Keratinocyte (primary cell): ENCODE results near the gene GNPTAB. TPM values are rescaled to one million over a fixed set of nuclear protein-coding genes. Genes with fewer than 3 reads are reported as not detected.

Source experiments
- DNase-seq: peaks from one replicate; pipeline ENCODE4 v3.0.0-alpha.2; 2011; ENCODE audit warnings: low read depth, missing footprints, low spot score
- FAIRE-seq: peaks from 2 replicates; lab custom pipeline; 2011; peaks lifted over from hg19 to GRCh38; lab: Jason Lieb, UNC
- H2AFZ ChIP-seq: 2 replicates; pipeline ENCODE4 v1.6.0; 2012; ENCODE audit warnings: low read length, control low read depth, inconsistent platforms; ENCODE audit not compliant: control insufficient read depth
- H3K27ac ChIP-seq: 2 replicates; pipeline ENCODE4 v1.5.1; 2011; ENCODE audit warnings: low read length; ENCODE audit not compliant: control insufficient read depth, insufficient read depth
- H3K27me3 ChIP-seq: 3 replicates; pipeline ENCODE4 v1.6.0; 2011; ENCODE audit warnings: low read length; ENCODE audit not compliant: control insufficient read depth, insufficient read depth; ENCODE audit errors: extremely low read depth
- H3K36me3 ChIP-seq, 2 experiments: 2 replicates in 1 of 2; 3 replicates in 1 of 2; pipeline ENCODE4 v1.5.1; 2011; ENCODE audit warnings: low read length in 2 of 2, mild to moderate bottlenecking in 1 of 2; ENCODE audit not compliant: control insufficient read depth in 2 of 2, insufficient read depth in 2 of 2; ENCODE audit errors: extremely low read depth in 1 of 2
- H3K4me1 ChIP-seq: 3 replicates; pipeline ENCODE4 v1.5.1; 2011; ENCODE audit warnings: low read length; ENCODE audit not compliant: control insufficient read depth, insufficient read depth; ENCODE audit errors: extremely low read depth
- H3K4me2 ChIP-seq: 3 replicates; pipeline ENCODE4 v1.6.0; 2011; ENCODE audit warnings: low read depth, low read length; ENCODE audit not compliant: control insufficient read depth, insufficient read depth; ENCODE audit errors: extremely low read depth
- H3K4me3 ChIP-seq, 3 experiments: fragments of 200-600 bp in 1 of 3; sonication (generic) in 1 of 3; 2 replicates in 2 of 3; 3 replicates in 1 of 3; pipeline ENCODE4 v1.5.1; 2011 to 2016; ENCODE audit warnings: low read length in 3 of 3, mild to moderate bottlenecking in 3 of 3, control low read depth in 2 of 3, inconsistent platforms in 1 of 3, low read depth in 1 of 3, mixed read lengths in 1 of 3, mixed run types in 1 of 3, moderate library complexity in 1 of 3; ENCODE audit not compliant: control insufficient read depth in 2 of 3, insufficient read depth in 2 of 3; ENCODE audit errors: extremely low read depth in 1 of 3
- H3K79me2 ChIP-seq: 2 replicates; pipeline ENCODE4 v1.6.0; 2012; ENCODE audit warnings: low read length; ENCODE audit not compliant: control insufficient read depth, insufficient read depth
- H3K9ac ChIP-seq: 3 replicates; pipeline ENCODE4 v1.6.0; 2011; ENCODE audit warnings: low read length; ENCODE audit not compliant: control insufficient read depth, insufficient read depth; ENCODE audit errors: extremely low read depth
- H3K9me1 ChIP-seq: 3 replicates; pipeline ENCODE4 v1.6.0; 2011; ENCODE audit warnings: low read length; ENCODE audit not compliant: control insufficient read depth, insufficient read depth; ENCODE audit errors: extremely low read depth
- H3K9me3 ChIP-seq: 2 replicates; pipeline ENCODE4 v1.5.1; 2012; ENCODE audit warnings: low read depth, low read length; ENCODE audit not compliant: control insufficient read depth
- H4K20me1 ChIP-seq: 3 replicates; pipeline ENCODE4 v1.6.0; 2011; ENCODE audit warnings: low read length; ENCODE audit not compliant: control insufficient read depth, insufficient read depth; ENCODE audit errors: extremely low read depth
- EZH2 ChIP-seq: IDR thresholded peaks from one replicate; pipeline ENCODE4 v1.6.1; 2012; ENCODE audit warnings: inconsistent platforms, mild to moderate bottlenecking, low read length, moderate library complexity
- dilution Hi-C: fragments of 300-500 bp; cut with MboI; formaldehyde crosslinking; loops from one replicate; pipeline ENCODE4 v1.7.0; 2020; ENCODE audit warnings: low sequenced_read_pairs; ENCODE audit not compliant: extremely low pct_ligation_motif_present
- polyA plus RNA-seq, 5 experiments: library from polyadenylated mRNA; depleted of rRNA in 3 of 5; stranded (reverse) in 3 of 5; stranded (forward) in 1 of 5; unstranded in 1 of 5; fragments of >200 nt; gene quantifications; 1 replicate in 1 of 5; 2 replicates in 3 of 5; 3 replicates in 1 of 5; pipeline versions ENCODE4 v1.2.1 to v1.2.3, GENCODE V29; 2011 to 2012; ENCODE audit warnings: missing spikeins in 2 of 5, low read depth in 1 of 5, low replicate concordance in 1 of 5
- small RNA-seq, 3 experiments: library from RNA; depleted of rRNA; stranded (forward); fragments of <200 nt; gene quantifications; one replicate each; pipeline ENCODE3, GENCODE V24; 2012; ENCODE audit warnings: low read depth in 3 of 3, low replicate concordance in 1 of 3; ENCODE audit not compliant: insufficient read length in 3 of 3
- TF ChIP-seq, protein P1 (sequence below), 3 experiments: IDR thresholded peaks in 1 of 3; conservative IDR thresholded peaks in 1 of 3; optimal IDR thresholded peaks in 1 of 3; 2 replicates in 2 of 3; 3 replicates in 1 of 3; pipeline versions ENCODE3 to v1.5.1; 2011; ENCODE audit warnings: low read length in 3 of 3, mild to moderate bottlenecking in 3 of 3, moderate library complexity in 2 of 3, control low read depth in 1 of 3, inconsistent platforms in 1 of 3; ENCODE audit not compliant: insufficient read depth in 2 of 3; ENCODE audit errors: extremely low read depth in 1 of 3

The GNPTAB gene
- polyA plus RNA-seq, 1 donor (not counting 4 experiments of a cell fraction or from before 2014, with no cell fraction given), result 35.7 TPM

GRCh38 chr12:101695706-101696105 is 135.1 kb downstream of the GNPTAB start:
- Histone ChIP-seq H3K4me2 (no peak overlapping the region), H3K4me1 (peaks cover 10% of the 10 kb centered on the region), H3K9me3 (no peaks in the 10 kb centered on the region), H2AFZ (no peak overlapping the region), H3K36me3 (no peaks in the 10 kb centered on the region), H3K9ac (no peak overlapping the region), H3K9me1 (no peaks in the 10 kb centered on the region), H3K79me2 (peaks cover 5% of the 10 kb centered on the region), H3K27ac (no peak overlapping the region), H3K4me3 (no peak overlapping the region), H3K27me3 (no peaks in the 10 kb centered on the region), H4K20me1 (no peaks in the 10 kb centered on the region)
- FAIRE-seq (no peak), DNase-seq (no peak)
- dilution Hi-C loops, result no loop called here
- TF ChIP-seq EZH2, result no peak
- TF ChIP-seq, protein P1, sequence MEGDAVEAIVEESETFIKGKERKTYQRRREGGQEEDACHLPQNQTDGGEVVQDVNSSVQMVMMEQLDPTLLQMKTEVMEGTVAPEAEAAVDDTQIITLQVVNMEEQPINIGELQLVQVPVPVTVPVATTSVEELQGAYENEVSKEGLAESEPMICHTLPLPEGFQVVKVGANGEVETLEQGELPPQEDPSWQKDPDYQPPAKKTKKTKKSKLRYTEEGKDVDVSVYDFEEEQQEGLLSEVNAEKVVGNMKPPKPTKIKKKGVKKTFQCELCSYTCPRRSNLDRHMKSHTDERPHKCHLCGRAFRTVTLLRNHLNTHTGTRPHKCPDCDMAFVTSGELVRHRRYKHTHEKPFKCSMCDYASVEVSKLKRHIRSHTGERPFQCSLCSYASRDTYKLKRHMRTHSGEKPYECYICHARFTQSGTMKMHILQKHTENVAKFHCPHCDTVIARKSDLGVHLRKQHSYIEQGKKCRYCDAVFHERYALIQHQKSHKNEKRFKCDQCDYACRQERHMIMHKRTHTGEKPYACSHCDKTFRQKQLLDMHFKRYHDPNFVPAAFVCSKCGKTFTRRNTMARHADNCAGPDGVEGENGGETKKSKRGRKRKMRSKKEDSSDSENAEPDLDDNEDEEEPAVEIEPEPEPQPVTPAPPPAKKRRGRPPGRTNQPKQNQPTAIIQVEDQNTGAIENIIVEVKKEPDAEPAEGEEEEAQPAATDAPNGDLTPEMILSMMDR (optimal IDR thresholded peaks at IDR 0.05 in 1 of 3, IDR thresholded peaks at IDR 0.05 in 1 of 3, conservative IDR thresholded peaks at IDR 0.05 in 1 of 3; ENCODE audit: extremely low read depth in 1 of 3, insufficient read depth in 2 of 3, low read length in 3 of 3), result no peak

Small RNAs within 50 kb of the gene (small RNA-seq; reads per million reads assigned to genes)
- gene RNA5SP368 (0 reads per million in 3 experiments), gene RNA5SP369 (0 reads per million in 3 experiments), gene RNU6-101P (0 reads per million in 3 experiments), gene RNU6-1183P (0 to 0.07 (median 0) reads per million in 3 experiments), gene RNU6-172P (0 to 0.25 (median 0) reads per million in 3 experiments), gene RNY1P16 (0 reads per million in 3 experiments)

Other genes starting within 250 kb of the GNPTAB start
- not detected in 3 replicates for gene MYBPC1, start 236.0 kb downstream of the GNPTAB start, polyA plus RNA-seq
- 4.7 to 12.7 TPM (median 7.8 TPM) in 3 replicates for gene CHPT1, start 133.3 kb downstream of the GNPTAB start, polyA plus RNA-seq
- gene SYCP3, start 91.5 kb downstream of the GNPTAB start, polyA plus RNA-seq, result 0.09 to 0.16 TPM (median 0.13 TPM) in 3 replicates
- 20.8 to 21.7 TPM (median 20.9 TPM) in 3 replicates for gene DRAM1, start 46.6 kb upstream of the GNPTAB start, polyA plus RNA-seq
- 43.1 to 91.0 TPM (median 89.7 TPM) in 3 replicates for gene WASHC3, start 231.0 kb upstream of the GNPTAB start, polyA plus RNA-seq